B cell (primary cell): ENCODE measurements around the gene CEP120. TPM values are rescaled to one million over a fixed set of nuclear protein-coding genes. Genes with fewer than 3 reads are reported as not detected.
A peak's percentile ranks its signal among the peaks of the same experiment; 100 is the strongest.
"Not testable (repeated sequence)": the region's sequence is repeated elsewhere in the genome, so short reads cannot be mapped to it uniquely, and the experiment has no call there.

Experiments used
- ATAC-seq: fragments of 200-7000 bp; cut with Tn5 transposase; one replicate; pipeline ENCODE4 v1.10.0; 2021; ENCODE audit warnings: low read depth, mild to moderate bottlenecking, moderate number of reproducible peaks, moderate library complexity
- CTCF ChIA-PET: fragments of 350-600 bp; sonication (Branson Sonifier 250); formaldehyde crosslinking; loops from one replicate; lab custom pipeline; 2021; ENCODE audit warnings: antibody characterized with exemption, inconsistent platforms; lab: Charles Lee
- POLR2A ChIA-PET: fragments of 350-600 bp; sonication (Branson Sonifier 250); formaldehyde crosslinking; loops from one replicate; lab custom pipeline; 2021; ENCODE audit warnings: antibody characterized with exemption; lab: Charles Lee
- DNase-seq: peaks from one replicate; pipeline ENCODE4 v3.0.0; 2013
- H2AFZ ChIP-seq: 2 replicates; pipeline ENCODE4 v1.6.1; 2012; ENCODE audit warnings: mild to moderate bottlenecking, low read depth, low read length; ENCODE audit not compliant: insufficient read depth, poor library complexity, severe bottlenecking
- H3K27ac ChIP-seq, 2 donors: 1 replicate in 1 of 2; 2 replicates in 1 of 2; pipeline ENCODE4 v1.5.1; 2012 to 2013; ENCODE audit warnings: low read length in 2 of 2, mild to moderate bottlenecking in 2 of 2, moderate library complexity in 1 of 2
- H3K27me3 ChIP-seq, 4 experiments: fragments of 200-600 bp in 1 of 4; sonication (generic) in 1 of 4; replicated peaks in 1 of 4; 1 replicate in 2 of 4; 2 replicates in 2 of 4; pipeline versions ENCODE4 v1.6.1 to v1.7.0; 2013 to 2016; ENCODE audit warnings: low read length in 3 of 4, mild to moderate bottlenecking in 2 of 4, mixed read lengths in 1 of 4, moderate library complexity in 1 of 4; ENCODE audit not compliant: insufficient read depth in 4 of 4, control insufficient read depth in 3 of 4; ENCODE audit errors: control extremely low read depth in 1 of 4
- H3K36me3 ChIP-seq, 2 experiments: replicated peaks in 1 of 2; 1 replicate in 1 of 2; 2 replicates in 1 of 2; pipeline versions ENCODE4 v1.6.1 to v1.7.1; 2013; ENCODE audit warnings: low read length in 1 of 2; ENCODE audit not compliant: insufficient read depth in 2 of 2, control insufficient read depth in 1 of 2; ENCODE audit errors: control extremely low read depth in 1 of 2, extremely low read depth in 1 of 2
- H3K4me1 ChIP-seq, 2 donors: fragments of 200-600 bp in 1 of 2; sonication (generic) in 1 of 2; 1 replicate in 1 of 2; 2 replicates in 1 of 2; pipeline versions ENCODE4 v1.5.1 to v1.6.1; 2013 to 2017; ENCODE audit warnings: low read length in 2 of 2; ENCODE audit not compliant: control insufficient read depth in 2 of 2, insufficient read depth in 2 of 2
- H3K4me2 ChIP-seq: replicated peaks from 2 replicates; pipeline ENCODE3; 2012; ENCODE audit warnings: mild to moderate bottlenecking, low read depth, low read length; ENCODE audit not compliant: poor library complexity, severe bottlenecking
- H3K4me3 ChIP-seq, 5 experiments: fragments of 200-600 bp in 1 of 5; sonication (generic) in 1 of 5; 1 replicate in 3 of 5; 2 replicates in 2 of 5; pipeline versions ENCODE4 v1.5.1 to v1.7.0; 2011 to 2016; ENCODE audit warnings: low read length in 4 of 5, mild to moderate bottlenecking in 4 of 5, low read depth in 2 of 5, control low read depth in 1 of 5, moderate library complexity in 1 of 5; ENCODE audit not compliant: insufficient read depth in 1 of 5; ENCODE audit errors: control extremely low read depth in 1 of 5, extremely low read depth in 1 of 5
- H3K79me2 ChIP-seq: fragments of 200-600 bp; sonication (generic); one replicate; pipeline ENCODE4 v1.6.0; 2016; ENCODE audit warnings: low read length; ENCODE audit not compliant: control insufficient read depth, insufficient read depth
- H3K9ac ChIP-seq: fragments of 200-600 bp; sonication (generic); 2 replicates; pipeline ENCODE4 v1.6.1; 2017; ENCODE audit warnings: mild to moderate bottlenecking, low read length, moderate library complexity
- H3K9me3 ChIP-seq, 3 donors: one replicate each; pipeline versions ENCODE4 v1.6.1 to v1.7.1; 2013; ENCODE audit warnings: low read length in 2 of 3; ENCODE audit not compliant: control insufficient read depth in 2 of 3, insufficient read depth in 1 of 3; ENCODE audit errors: control extremely low read depth in 1 of 3
- H4K20me1 ChIP-seq: 2 replicates; pipeline ENCODE4 v1.6.0; 2012; ENCODE audit warnings: mild to moderate bottlenecking, low read length; ENCODE audit not compliant: insufficient read depth, control insufficient read depth, poor library complexity, severe bottlenecking
- H3K27ac Mint-ChIP-seq: one replicate; pipeline ENCODE4 v1.8.0; 2021; ENCODE audit warnings: mixed read lengths
- H3K27me3 Mint-ChIP-seq: one replicate; pipeline ENCODE4 v1.8.0; 2021; ENCODE audit warnings: mixed read lengths
- H3K4me1 Mint-ChIP-seq: one replicate; pipeline ENCODE4 v1.8.0; 2021; ENCODE audit warnings: mixed read lengths
- H3K4me3 Mint-ChIP-seq: one replicate; pipeline ENCODE4 v1.8.0; 2021; ENCODE audit warnings: mixed read lengths
- H3K9me3 Mint-ChIP-seq: one replicate; pipeline ENCODE4 v1.8.0; 2022; ENCODE audit warnings: mixed read lengths; ENCODE audit not compliant: insufficient read depth
- CTCF ChIP-seq: fragments of 200-600 bp; IDR thresholded peaks from one replicate; pipeline ENCODE4 v1.8.0; 2022; ENCODE audit warnings: antibody characterized with exemption, mild to moderate bottlenecking
- EZH2 ChIP-seq: IDR thresholded peaks from 2 replicates; pipeline ENCODE4 v1.6.1; 2012; ENCODE audit warnings: borderline replicate concordance, low read depth, mild to moderate bottlenecking, moderate library complexity, low read length; ENCODE audit not compliant: insufficient read depth, poor library complexity, severe bottlenecking
- WGBS: methylation state at CpG from one replicate; pipeline ENCODE4 v1.1.5; 2013; ENCODE audit warnings: missing lambda C conversion rate; ENCODE audit not compliant: insufficient coverage; 5-methylcytosine and 5-hydroxymethylcytosine counted together
- intact Hi-C: fragments of 100-400 bp; cut with micrococcal nuclease; formaldehyde crosslinking; loops from one replicate; pipeline ENCODE4 v1.10.0; 2022
- polyA plus RNA-seq: library from polyadenylated mRNA; depleted of rRNA; stranded (reverse); fragments of >200 nt; gene quantifications from 2 replicates; pipeline ENCODE4 v1.2.3, GENCODE V29; 2012
- total RNA-seq, 2 donors: library from RNA; stranded (reverse); fragments of 120-200 nt in 1 of 2; gene quantifications; 1 replicate in 1 of 2; 2 replicates in 1 of 2; pipeline versions ENCODE4 v1.2.3 to v1.2.4, GENCODE V29; 2013 to 2022

CEP120 gene
- total and polyA plus RNA-seq, 2 donors (not counting 1 experiment from before 2014, with no cell fraction given) = 15.7 to 89.7 TPM

GRCh38 chr5:123401320-123401719, 21.9 kb downstream of the CEP120 start:
- DNase-seq (no peak), ATAC-seq (no peak)
- H3K4me1 ChIP-seq = peaks cover 18 to 27% of the 10 kb centered on the region in 2 donors
- H2AFZ ChIP-seq = no peak overlapping the region
- Mint-ChIP-seq H3K27me3 (no peaks in the 10 kb centered on the region), H3K4me3 (no peak overlapping the region), H3K9me3 (no peaks in the 10 kb centered on the region), H3K27ac (peak overlapping the region; percentile 46), H3K4me1 (peaks cover 30% of the 10 kb centered on the region)
- H3K27ac ChIP-seq = no peak overlapping the region
- no peaks in the 10 kb centered on the region for H3K27me3 ChIP-seq
- H3K9ac ChIP-seq = no peak overlapping the region
- intact Hi-C loops = no loop called here
- ChIA-PET POLR2A (no interaction called here), CTCF (interaction anchor here (1.3 to 2.7 kb wide), 2 partner anchors 22 to 210 kb away, joined by 5 to 9 read pairs; partner anchors contain the start of gene CEP120)
- H3K4me2 ChIP-seq = no peak overlapping the region
- H3K36me3 ChIP-seq = peaks cover 15 to 44% of the 10 kb centered on the region in 2 experiments
- H4K20me1 ChIP-seq = no peaks in the 10 kb centered on the region
- H3K9me3 ChIP-seq = no peaks in the 10 kb centered on the region
- peaks cover 7% of the 10 kb centered on the region for H3K79me2 ChIP-seq
- TF ChIP-seq CTCF = no peak
- TF ChIP-seq EZH2 = no peak
- no peak overlapping the region for H3K4me3 ChIP-seq
- WGBS = 100% methylated on average over 15 of the region's 15 CpGs

- H3K4me1 Mint-ChIP-seq = peaks cover 30% of the 10 kb centered on the region
- H4K20me1 ChIP-seq, ATAC-seq, H3K4me3 ChIP-seq, H3K9me3 ChIP-seq, H3K27me3 ChIP-seq, H3K27ac Mint-ChIP-seq, H3K79me2 ChIP-seq, H3K27ac ChIP-seq, POLR2A ChIA-PET, H2AFZ ChIP-seq, intact Hi-C loops, DNase-seq, H3K4me3 Mint-ChIP-seq, H3K9ac ChIP-seq, H3K27me3 Mint-ChIP-seq, H3K9me3 Mint-ChIP-seq, H3K4me2 ChIP-seq: not testable (repeated sequence)
- CTCF ChIA-PET = interaction anchor here (0.7 to 2.7 kb wide), 2 partner anchors 12 to 210 kb away, joined by 3 to 9 read pairs; no protein-coding TSS in a partner anchor
- H3K4me1 ChIP-seq = peaks cover 18 to 27% of the 10 kb centered on the region in 2 donors
- WGBS = over 99% methylated on average over 23 of the region's 23 CpGs
- H3K36me3 ChIP-seq = peaks cover 15 to 48% of the 10 kb centered on the region in 2 experiments
Measured at GRCh38 chr5:123400870-123401291, 22.3 kb downstream of the CEP120 start.
